G401.6 (cell line): ENCODE data around the gene WDR70.
"Not testable (repeated sequence)": the region's sequence is repeated elsewhere in the genome, so short reads cannot be mapped to it uniquely, and the experiment has no call there.

Source experiments
- FAIRE-seq: peaks from 2 replicates; lab custom pipeline; 2012; peaks lifted over from hg19 to GRCh38; lab: Jason Lieb, UNC

WDR70 gene

GRCh38 chr5:37517686-37518085 lies 138.6 kb downstream of the WDR70 start:
- FAIRE-seq = no peak

GRCh38 chr5:37518356-37518755 lies 139.2 kb downstream of the WDR70 start:
- FAIRE-seq = not testable (repeated sequence)

GRCh38 chr5:37519304-37519703 lies 140.2 kb downstream of the WDR70 start:
- FAIRE-seq = no peak

GRCh38 chr5:37519807-37520206 lies 140.7 kb downstream of the WDR70 start:
- no peak for FAIRE-seq

- no peak for FAIRE-seq
Measured at GRCh38 chr5:37520811-37521210, 141.7 kb downstream of the WDR70 start.

GRCh38 chr5:37532976-37533740 lies 154.0 kb downstream of the WDR70 start:
- FAIRE-seq = no peak

- no peak for FAIRE-seq
Measured at GRCh38 chr5:37533851-37534250, 154.7 kb downstream of the WDR70 start.

- no peak for FAIRE-seq
Measured at GRCh38 chr5:37539459-37539858, 160.3 kb downstream of the WDR70 start.

GRCh38 chr5:37543216-37543615 lies 164.1 kb downstream of the WDR70 start:
- no peak for FAIRE-seq

- FAIRE-seq = no peak
Measured at GRCh38 chr5:37549411-37549810, 170.3 kb downstream of the WDR70 start.

- no peak for FAIRE-seq
Measured at GRCh38 chr5:37552161-37552560, 173.0 kb downstream of the WDR70 start.

GRCh38 chr5:37552770-37553719 lies 173.9 kb downstream of the WDR70 start:
- no peak for FAIRE-seq

- no peak for FAIRE-seq
Measured at GRCh38 chr5:37553720-37554404, 174.7 kb downstream of the WDR70 start.

GRCh38 chr5:37554405-37554739 lies 175.3 kb downstream of the WDR70 start:
- no peak for FAIRE-seq

GRCh38 chr5:37554938-37555337 lies 175.8 kb downstream of the WDR70 start:
- peak; percentile 33 for FAIRE-seq

- peak; percentile 59 for FAIRE-seq
Measured at GRCh38 chr5:37557734-37558293, 178.7 kb downstream of the WDR70 start.

- no peak for FAIRE-seq
Measured at GRCh38 chr5:37565062-37565670, 186.0 kb downstream of the WDR70 start.

- FAIRE-seq = no peak
Measured at GRCh38 chr5:37567566-37567965, 188.4 kb downstream of the WDR70 start.

- FAIRE-seq = no peak
Measured at GRCh38 chr5:37568018-37568753, 189.1 kb downstream of the WDR70 start.

GRCh38 chr5:37568893-37569292 lies 189.8 kb downstream of the WDR70 start:
- FAIRE-seq = no peak

- FAIRE-seq = no peak
Measured at GRCh38 chr5:37569466-37569865, 190.3 kb downstream of the WDR70 start.
